ENCODE measurements around the gene KRT8. TPM values are rescaled to one million over a fixed set of nuclear protein-coding genes. Genes with fewer than 3 reads are reported as not detected.

KRT8 gene
- total and polyA plus RNA-seq, 2 of the 13 experiments (the other 11 are each of a cell fraction or from before 2014, with no cell fraction given): 498 to 718 TPM

DNA sequence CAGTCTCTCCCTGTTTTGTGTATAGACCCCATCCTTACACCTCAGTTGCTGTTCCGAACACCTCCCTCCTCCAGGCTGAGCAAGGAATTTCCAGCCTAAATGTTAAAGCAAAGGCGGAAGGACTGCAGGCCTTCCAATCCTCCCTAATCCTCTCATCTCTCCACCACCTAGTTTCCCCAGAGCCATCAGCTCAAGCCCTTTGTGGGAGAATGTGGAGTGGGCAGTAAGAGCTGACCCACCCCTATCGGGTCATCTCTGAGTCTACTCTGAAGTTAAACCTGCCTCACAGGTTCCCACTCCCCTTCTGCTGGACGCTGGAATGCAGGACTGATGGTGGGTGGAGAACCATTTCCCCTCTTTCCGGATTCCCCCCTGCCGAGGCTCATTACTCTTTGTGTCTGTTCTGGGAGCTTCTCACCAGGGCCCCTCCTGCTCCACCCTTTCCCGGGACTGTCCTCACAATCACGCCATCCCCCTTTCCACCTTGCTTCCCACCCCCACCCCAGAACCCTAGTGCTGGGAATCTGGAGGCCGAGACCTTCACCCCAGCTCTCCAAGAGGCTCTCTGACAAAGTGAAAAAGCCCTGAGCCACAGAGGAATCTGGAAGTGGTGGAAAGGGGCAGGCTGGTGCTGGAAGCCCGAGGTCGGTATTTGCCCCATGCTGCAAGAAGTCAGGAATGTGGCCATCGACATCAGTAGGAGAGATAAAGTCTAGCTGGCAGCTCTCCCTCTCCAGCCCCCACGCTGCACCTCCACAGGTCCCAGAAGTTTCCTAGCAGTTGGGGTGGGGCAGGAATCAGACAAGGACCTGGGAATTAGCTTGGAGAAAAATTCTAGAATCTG is 40.7 kb upstream of the KRT8 start (continued):
- no peak for TF ChIP-seq FOSL1 (CRISPR knock-in tag; IDR thresholded peaks at IDR 0.05; ENCODE audit: borderline replicate concordance)
- no peak for TF ChIP-seq ZNF138 (CRISPR knock-in tag; IDR thresholded peaks at IDR 0.05; ENCODE audit: low read depth)
- TF ChIP-seq, protein P1, sequence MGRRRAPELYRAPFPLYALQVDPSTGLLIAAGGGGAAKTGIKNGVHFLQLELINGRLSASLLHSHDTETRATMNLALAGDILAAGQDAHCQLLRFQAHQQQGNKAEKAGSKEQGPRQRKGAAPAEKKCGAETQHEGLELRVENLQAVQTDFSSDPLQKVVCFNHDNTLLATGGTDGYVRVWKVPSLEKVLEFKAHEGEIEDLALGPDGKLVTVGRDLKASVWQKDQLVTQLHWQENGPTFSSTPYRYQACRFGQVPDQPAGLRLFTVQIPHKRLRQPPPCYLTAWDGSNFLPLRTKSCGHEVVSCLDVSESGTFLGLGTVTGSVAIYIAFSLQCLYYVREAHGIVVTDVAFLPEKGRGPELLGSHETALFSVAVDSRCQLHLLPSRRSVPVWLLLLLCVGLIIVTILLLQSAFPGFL (CRISPR knock-in tag; IDR thresholded peaks at IDR 0.05): no peak
- TF ChIP-seq, protein P2, sequence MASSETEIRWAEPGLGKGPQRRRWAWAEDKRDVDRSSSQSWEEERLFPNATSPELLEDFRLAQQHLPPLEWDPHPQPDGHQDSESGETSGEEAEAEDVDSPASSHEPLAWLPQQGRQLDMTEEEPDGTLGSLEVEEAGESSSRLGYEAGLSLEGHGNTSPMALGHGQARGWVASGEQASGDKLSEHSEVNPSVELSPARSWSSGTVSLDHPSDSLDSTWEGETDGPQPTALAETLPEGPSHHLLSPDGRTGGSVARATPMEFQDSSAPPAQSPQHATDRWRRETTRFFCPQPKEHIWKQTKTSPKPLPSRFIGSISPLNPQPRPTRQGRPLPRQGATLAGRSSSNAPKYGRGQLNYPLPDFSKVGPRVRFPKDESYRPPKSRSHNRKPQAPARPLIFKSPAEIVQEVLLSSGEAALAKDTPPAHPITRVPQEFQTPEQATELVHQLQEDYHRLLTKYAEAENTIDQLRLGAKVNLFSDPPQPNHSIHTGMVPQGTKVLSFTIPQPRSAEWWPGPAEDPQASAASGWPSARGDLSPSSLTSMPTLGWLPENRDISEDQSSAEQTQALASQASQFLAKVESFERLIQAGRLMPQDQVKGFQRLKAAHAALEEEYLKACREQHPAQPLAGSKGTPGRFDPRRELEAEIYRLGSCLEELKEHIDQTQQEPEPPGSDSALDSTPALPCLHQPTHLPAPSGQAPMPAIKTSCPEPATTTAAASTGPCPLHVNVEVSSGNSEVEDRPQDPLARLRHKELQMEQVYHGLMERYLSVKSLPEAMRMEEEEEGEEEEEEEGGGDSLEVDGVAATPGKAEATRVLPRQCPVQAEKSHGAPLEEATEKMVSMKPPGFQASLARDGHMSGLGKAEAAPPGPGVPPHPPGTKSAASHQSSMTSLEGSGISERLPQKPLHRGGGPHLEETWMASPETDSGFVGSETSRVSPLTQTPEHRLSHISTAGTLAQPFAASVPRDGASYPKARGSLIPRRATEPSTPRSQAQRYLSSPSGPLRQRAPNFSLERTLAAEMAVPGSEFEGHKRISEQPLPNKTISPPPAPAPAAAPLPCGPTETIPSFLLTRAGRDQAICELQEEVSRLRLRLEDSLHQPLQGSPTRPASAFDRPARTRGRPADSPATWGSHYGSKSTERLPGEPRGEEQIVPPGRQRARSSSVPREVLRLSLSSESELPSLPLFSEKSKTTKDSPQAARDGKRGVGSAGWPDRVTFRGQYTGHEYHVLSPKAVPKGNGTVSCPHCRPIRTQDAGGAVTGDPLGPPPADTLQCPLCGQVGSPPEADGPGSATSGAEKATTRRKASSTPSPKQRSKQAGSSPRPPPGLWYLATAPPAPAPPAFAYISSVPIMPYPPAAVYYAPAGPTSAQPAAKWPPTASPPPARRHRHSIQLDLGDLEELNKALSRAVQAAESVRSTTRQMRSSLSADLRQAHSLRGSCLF (CRISPR knock-in tag; IDR thresholded peaks at IDR 0.05; ENCODE audit: borderline replicate concordance): no peak
- no peak for TF ChIP-seq SP1 (IDR thresholded peaks at IDR 0.05)
- TF ChIP-seq SP1 (CRISPR knock-in tag; IDR thresholded peaks at IDR 0.05): no peak
- peak; percentile 83 for TF ChIP-seq MED8 (CRISPR knock-in tag; IDR thresholded peaks at IDR 0.05; ENCODE audit: insufficient replicate concordance)
- TF ChIP-seq, protein P3, sequence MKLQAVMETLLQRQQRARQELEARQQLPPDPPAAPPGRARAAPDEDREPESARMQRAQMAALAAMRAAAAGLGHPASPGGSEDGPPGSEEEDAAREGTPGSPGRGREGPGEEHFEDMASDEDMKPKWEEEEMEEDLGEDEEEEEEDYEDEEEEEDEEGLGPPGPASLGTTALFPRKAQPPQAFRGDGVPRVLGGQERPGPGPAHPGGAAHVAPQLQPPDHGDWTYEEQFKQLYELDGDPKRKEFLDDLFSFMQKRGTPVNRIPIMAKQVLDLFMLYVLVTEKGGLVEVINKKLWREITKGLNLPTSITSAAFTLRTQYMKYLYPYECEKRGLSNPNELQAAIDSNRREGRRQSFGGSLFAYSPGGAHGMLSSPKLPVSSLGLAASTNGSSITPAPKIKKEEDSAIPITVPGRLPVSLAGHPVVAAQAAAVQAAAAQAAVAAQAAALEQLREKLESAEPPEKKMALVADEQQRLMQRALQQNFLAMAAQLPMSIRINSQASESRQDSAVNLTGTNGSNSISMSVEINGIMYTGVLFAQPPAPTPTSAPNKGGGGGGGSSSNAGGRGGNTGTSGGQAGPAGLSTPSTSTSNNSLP (IDR thresholded peaks at IDR 0.05; ENCODE audit: low read depth, low read length): 0 out of 2 replicates have a peak, but pooled peaks have one; percentile 36
- TF ChIP-seq, protein P4, sequence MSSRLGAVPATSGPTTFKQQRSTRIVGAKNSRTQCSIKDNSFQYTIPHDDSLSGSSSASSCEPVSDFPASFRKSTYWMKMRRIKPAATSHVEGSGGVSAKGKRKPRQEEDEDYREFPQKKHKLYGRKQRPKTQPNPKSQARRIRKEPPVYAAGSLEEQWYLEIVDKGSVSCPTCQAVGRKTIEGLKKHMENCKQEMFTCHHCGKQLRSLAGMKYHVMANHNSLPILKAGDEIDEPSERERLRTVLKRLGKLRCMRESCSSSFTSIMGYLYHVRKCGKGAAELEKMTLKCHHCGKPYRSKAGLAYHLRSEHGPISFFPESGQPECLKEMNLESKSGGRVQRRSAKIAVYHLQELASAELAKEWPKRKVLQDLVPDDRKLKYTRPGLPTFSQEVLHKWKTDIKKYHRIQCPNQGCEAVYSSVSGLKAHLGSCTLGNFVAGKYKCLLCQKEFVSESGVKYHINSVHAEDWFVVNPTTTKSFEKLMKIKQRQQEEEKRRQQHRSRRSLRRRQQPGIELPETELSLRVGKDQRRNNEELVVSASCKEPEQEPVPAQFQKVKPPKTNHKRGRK (CRISPR knock-in tag; IDR thresholded peaks at IDR 0.05): no peak
- TF ChIP-seq RARG (CRISPR knock-in tag; IDR thresholded peaks at IDR 0.05; ENCODE audit: low read depth): no peak
- TF ChIP-seq PHF8 (CRISPR knock-in tag; IDR thresholded peaks at IDR 0.05): 0 out of 2 replicates have a peak, but pooled peaks have one; percentile 11
- no peak for TF ChIP-seq TSC22D2 (CRISPR knock-in tag; IDR thresholded peaks at IDR 0.05; ENCODE audit: borderline replicate concordance)
- no peak for TF ChIP-seq HNRNPLL (IDR thresholded peaks at IDR 0.05; ENCODE audit: low read depth, low read length, poor library complexity, severe bottlenecking)
- TF ChIP-seq CAMTA2 (CRISPR knock-in tag; IDR thresholded peaks at IDR 0.05; ENCODE audit: borderline replicate concordance): no peak
- TF ChIP-seq ZNF431 (CRISPR knock-in tag; IDR thresholded peaks at IDR 0.05; ENCODE audit: borderline replicate concordance, low read depth): no peak
- TF ChIP-seq ZMYM4 (CRISPR knock-in tag; IDR thresholded peaks at IDR 0.05): no peak
- TF ChIP-seq ZNF616 (CRISPR knock-in tag; IDR thresholded peaks at IDR 0.05; ENCODE audit: low read depth): no peak
- TF ChIP-seq IRX3 (CRISPR knock-in tag; IDR thresholded peaks at IDR 0.05; ENCODE audit: borderline replicate concordance, low read depth): no peak
- no peak for TF ChIP-seq PCBP2 (optimal IDR thresholded peaks at IDR 0.05; ENCODE audit: low read depth, low read length, poor library complexity, severe bottlenecking)
- no peak for TF ChIP-seq CC2D1A (CRISPR knock-in tag; IDR thresholded peaks at IDR 0.05)
